HepG2 (cell line): ENCODE measurements around the gene STX2.
A peak's percentile ranks its signal among the peaks of the same experiment; 100 is the strongest.

ENCODE experiments used
- CEBPB ChIP-seq: IDR thresholded peaks from 2 replicates; pipeline ENCODE4 v1.6.1; 2011; ENCODE audit warnings: low read depth, low read length, improper control_type of control experiment, borderline replicate concordance
- FOSL1 ChIP-seq: sonication (generic); formaldehyde crosslinking; IDR thresholded peaks from 2 replicates; pipeline ENCODE4 v1.9.0; 2021; ENCODE audit warnings: missing genetic modification reagents, borderline replicate concordance
- KDM1A ChIP-seq: IDR thresholded peaks from 2 replicates; pipeline ENCODE4 v1.6.1; 2016; ENCODE audit warnings: missing compliant biosample characterization
- KDM5B ChIP-seq: sonication (generic); formaldehyde crosslinking; IDR thresholded peaks from 2 replicates; pipeline ENCODE4 v1.4.0; 2020; ENCODE audit warnings: missing genetic modification reagents, mild to moderate bottlenecking, borderline replicate concordance
- MXI1 ChIP-seq: IDR thresholded peaks from 3 replicates; pipeline ENCODE4 v1.6.1; 2012; ENCODE audit warnings: low read depth, low read length, inconsistent platforms, borderline replicate concordance
- PAF1 ChIP-seq: IDR thresholded peaks from 2 replicates; pipeline ENCODE4 v1.6.1; 2016; ENCODE audit warnings: missing genetic modification reagents, missing compliant biosample characterization
- TF ChIP-seq, protein P1 (sequence below): sonication (generic); formaldehyde crosslinking; IDR thresholded peaks from 2 replicates; pipeline ENCODE4 v1.5.0; 2020; ENCODE audit warnings: mild to moderate bottlenecking, missing genetic modification reagents, moderate library complexity
- TF ChIP-seq, protein P2 (sequence below), 2 experiments: sonication (generic) in 1 of 2; formaldehyde crosslinking in 1 of 2; IDR thresholded peaks; 2 replicates each; pipeline versions ENCODE4 v1.5.1 to v1.6.1; 2011 to 2020; ENCODE audit warnings: borderline replicate concordance in 1 of 2, low read depth in 1 of 2, low read length in 1 of 2, mild to moderate bottlenecking in 1 of 2, missing genetic modification reagents in 1 of 2, moderate library complexity in 1 of 2

DNA sequence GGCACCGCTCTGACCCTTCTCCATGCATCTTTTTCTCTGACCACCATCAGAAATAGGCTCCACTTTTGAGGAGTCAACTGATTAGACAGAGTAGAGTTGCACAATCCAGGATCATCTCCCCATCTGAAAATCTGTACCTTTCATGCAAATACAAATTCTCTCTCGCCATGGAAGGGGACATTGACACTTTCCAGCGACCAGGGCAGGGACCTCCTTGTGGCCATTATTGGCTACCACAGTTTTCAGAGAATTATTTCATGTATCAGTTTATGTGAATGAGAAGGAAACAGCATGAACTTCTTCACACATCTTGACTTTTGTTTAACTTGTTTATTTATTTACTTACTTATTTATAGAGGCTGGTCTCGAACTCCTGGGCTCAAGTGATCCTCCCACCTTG lies 19.0 kb upstream of the STX2 start:
- TF ChIP-seq CEBPB (peak; percentile 36; the same call in 1 of the 2 replicates), MXI1 (no peak), KDM5B (CRISPR knock-in tag) (no peak), PAF1 (CRISPR knock-in tag) (no peak), KDM1A (no peak), FOSL1 (CRISPR knock-in tag) (no peak)
- TF ChIP-seq, protein P1, sequence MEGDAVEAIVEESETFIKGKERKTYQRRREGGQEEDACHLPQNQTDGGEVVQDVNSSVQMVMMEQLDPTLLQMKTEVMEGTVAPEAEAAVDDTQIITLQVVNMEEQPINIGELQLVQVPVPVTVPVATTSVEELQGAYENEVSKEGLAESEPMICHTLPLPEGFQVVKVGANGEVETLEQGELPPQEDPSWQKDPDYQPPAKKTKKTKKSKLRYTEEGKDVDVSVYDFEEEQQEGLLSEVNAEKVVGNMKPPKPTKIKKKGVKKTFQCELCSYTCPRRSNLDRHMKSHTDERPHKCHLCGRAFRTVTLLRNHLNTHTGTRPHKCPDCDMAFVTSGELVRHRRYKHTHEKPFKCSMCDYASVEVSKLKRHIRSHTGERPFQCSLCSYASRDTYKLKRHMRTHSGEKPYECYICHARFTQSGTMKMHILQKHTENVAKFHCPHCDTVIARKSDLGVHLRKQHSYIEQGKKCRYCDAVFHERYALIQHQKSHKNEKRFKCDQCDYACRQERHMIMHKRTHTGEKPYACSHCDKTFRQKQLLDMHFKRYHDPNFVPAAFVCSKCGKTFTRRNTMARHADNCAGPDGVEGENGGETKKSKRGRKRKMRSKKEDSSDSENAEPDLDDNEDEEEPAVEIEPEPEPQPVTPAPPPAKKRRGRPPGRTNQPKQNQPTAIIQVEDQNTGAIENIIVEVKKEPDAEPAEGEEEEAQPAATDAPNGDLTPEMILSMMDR: no peak
- TF ChIP-seq, protein P2, sequence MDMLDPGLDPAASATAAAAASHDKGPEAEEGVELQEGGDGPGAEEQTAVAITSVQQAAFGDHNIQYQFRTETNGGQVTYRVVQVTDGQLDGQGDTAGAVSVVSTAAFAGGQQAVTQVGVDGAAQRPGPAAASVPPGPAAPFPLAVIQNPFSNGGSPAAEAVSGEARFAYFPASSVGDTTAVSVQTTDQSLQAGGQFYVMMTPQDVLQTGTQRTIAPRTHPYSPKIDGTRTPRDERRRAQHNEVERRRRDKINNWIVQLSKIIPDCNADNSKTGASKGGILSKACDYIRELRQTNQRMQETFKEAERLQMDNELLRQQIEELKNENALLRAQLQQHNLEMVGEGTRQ (IDR thresholded peaks at IDR 0.05; ENCODE audit: low read depth, low read length): no peak
- TF ChIP-seq, protein P2 (CRISPR knock-in tag; IDR thresholded peaks at IDR 0.05; ENCODE audit: borderline replicate concordance): no peak
